AG04449 (cell line): ENCODE measurements around the gene HIC1.

Experiments
- CTCF ChIA-PET: fragments of 350-600 bp; formaldehyde crosslinking; extraction: SDS; loops from one replicate; lab custom pipeline; 2021; ENCODE audit warnings: antibody characterized with exemption; lab: Yijun Ruan, JAX
- POLR2A ChIA-PET: fragments of 400-600, 350-600 bp; formaldehyde crosslinking; extraction: SDS; loops from one replicate; lab custom pipeline; 2020; ENCODE audit warnings: antibody characterized with exemption, inconsistent platforms; lab: Yijun Ruan, JAX
- DNase-seq: peaks from one replicate; pipeline ENCODE4 v3.0.0-alpha.2; 2010; ENCODE audit warnings: low read depth, low spot score
- H3K4me3 ChIP-seq: 2 replicates; pipeline ENCODE4 v1.5.1; 2011; ENCODE audit warnings: low read depth, mild to moderate bottlenecking, control low read depth, low read length
- TF ChIP-seq, protein P1 (sequence below): IDR thresholded peaks from one replicate; pipeline ENCODE4 v1.5.1; 2011; ENCODE audit warnings: mild to moderate bottlenecking, moderate library complexity, low read length, control low read depth, inconsistent platforms; ENCODE audit not compliant: insufficient read depth; ENCODE audit errors: missing control alignments

Gene HIC1

GRCh38 chr17:2105663-2106062 lies 50.8 kb downstream of the HIC1 start:
- TF ChIP-seq, protein P1, sequence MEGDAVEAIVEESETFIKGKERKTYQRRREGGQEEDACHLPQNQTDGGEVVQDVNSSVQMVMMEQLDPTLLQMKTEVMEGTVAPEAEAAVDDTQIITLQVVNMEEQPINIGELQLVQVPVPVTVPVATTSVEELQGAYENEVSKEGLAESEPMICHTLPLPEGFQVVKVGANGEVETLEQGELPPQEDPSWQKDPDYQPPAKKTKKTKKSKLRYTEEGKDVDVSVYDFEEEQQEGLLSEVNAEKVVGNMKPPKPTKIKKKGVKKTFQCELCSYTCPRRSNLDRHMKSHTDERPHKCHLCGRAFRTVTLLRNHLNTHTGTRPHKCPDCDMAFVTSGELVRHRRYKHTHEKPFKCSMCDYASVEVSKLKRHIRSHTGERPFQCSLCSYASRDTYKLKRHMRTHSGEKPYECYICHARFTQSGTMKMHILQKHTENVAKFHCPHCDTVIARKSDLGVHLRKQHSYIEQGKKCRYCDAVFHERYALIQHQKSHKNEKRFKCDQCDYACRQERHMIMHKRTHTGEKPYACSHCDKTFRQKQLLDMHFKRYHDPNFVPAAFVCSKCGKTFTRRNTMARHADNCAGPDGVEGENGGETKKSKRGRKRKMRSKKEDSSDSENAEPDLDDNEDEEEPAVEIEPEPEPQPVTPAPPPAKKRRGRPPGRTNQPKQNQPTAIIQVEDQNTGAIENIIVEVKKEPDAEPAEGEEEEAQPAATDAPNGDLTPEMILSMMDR: no peak
- POLR2A ChIA-PET: no interaction called here
- no peak for DNase-seq
- CTCF ChIA-PET: interaction anchor here (1.3 to 5.4 kb wide), 3 partner anchors 11 to 139 kb away, joined by 3 to 34 read pairs (median 21); no protein-coding TSS in a partner anchor
- no peak overlapping the region for H3K4me3 ChIP-seq

DNA sequence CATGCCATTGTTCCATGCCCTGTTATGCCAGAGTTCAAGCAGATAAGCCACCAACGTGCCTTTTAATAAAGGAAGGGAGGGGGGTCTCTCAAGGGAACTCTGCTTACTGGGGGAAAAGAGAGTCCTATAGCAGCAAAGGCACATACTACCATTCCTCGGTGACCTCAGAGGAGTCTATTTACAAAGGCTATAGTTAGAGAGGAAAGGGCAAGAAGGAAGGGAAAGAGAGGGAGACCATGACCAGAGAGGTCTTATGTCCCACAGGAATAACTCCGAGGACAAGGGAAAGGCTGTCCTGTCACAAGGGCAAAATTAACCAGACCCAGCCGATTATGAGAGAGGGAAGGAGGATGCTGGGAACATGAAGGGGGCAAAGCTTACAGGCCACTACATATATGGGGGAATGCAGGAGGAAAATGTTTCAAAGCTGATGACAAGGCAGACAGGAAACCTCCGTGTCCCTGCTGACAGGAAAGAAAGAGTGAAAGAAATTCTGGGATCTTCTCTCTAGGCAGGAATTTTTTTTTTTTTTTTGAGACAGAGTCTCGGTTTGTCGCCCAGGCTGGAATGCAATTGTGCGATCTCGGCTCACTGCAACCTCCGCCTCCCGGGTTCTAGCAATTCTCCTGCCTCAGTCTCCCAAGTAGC lies 51.5 kb downstream of the HIC1 start:
- TF ChIP-seq, protein P1: no peak
- no peak for DNase-seq
- H3K4me3 ChIP-seq: no peak overlapping the region
- POLR2A ChIA-PET: no interaction called here
- CTCF ChIA-PET: interaction anchor here (0.6 to 5.4 kb wide), 4 partner anchors 12 to 138 kb away, joined by 3 to 34 read pairs (median 12); no protein-coding TSS in a partner anchor

DNA sequence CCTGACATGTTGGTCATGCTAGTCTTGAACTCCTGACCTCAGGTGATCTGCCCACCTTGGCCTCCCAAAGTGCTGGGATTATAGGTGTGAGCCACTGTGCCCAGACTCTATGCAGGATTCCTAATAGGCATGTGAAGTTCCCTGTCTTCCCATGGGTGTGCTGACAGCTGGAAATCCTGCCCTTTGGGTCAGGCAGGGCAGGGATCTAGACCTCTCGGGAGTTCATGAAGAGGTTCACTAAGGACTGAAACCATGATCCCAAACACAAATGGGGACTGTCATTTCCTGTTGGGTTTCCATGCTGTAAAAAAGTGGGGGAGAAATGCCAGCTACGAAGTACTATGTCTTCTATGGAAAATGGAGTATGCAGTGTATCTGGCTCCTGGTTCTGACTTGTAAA lies 52.1 kb downstream of the HIC1 start:
- H3K4me3 ChIP-seq: no peak overlapping the region
- POLR2A ChIA-PET: no interaction called here
- CTCF ChIA-PET: interaction anchor here (0.8 to 4.4 kb wide), 4 partner anchors 13 to 16 kb away, joined by 3 to 34 read pairs (median 4); no protein-coding TSS in a partner anchor
- DNase-seq: no peak
- TF ChIP-seq, protein P1: no peak

DNA sequence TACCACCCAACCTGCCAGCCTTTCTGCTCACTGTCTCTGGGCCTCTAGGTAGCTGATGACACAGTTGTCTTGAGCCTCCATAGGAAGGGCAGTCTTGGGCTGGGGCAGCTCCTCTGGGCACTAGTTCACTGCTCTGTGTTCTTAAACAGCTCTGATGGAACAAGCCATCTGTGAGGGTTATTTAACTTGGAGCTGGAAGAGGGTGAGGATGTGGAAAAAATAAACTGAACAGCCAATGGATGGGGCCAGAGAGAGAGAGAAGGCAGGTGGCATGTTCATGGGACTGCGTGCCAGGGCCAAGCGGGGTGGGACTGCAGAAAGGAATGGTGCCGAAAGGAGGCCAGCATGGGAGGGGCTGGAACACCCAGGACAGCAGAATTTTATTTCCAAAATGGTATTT lies 52.6 kb downstream of the HIC1 start:
- ChIA-PET CTCF (interaction anchor here (0.8 to 1.8 kb wide), 3 partner anchors 13 to 16 kb away, joined by 3 to 4 read pairs (median 4); no protein-coding TSS in a partner anchor), POLR2A (no interaction called here)
- DNase-seq: no peak
- TF ChIP-seq, protein P1: no peak
- H3K4me3 ChIP-seq: no peak overlapping the region

DNA sequence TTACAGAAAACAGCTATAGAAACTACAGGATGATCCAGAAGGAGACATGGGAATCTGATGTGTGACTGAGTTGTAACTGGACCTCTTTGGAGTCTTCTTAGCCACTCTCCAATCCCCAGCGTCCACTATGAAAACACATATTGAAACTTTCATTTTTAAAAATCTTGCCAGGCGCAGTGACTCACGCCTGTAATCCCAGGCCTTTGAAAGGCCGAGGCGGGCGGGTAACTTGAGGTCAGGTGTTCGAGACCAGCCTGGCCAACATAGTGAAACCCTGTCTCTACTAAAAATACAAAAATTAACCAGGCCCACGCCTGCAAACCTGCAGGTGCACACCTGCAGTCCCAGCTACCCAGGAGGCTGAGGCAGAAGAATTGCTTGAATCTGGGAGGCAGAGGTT lies 53.3 kb downstream of the HIC1 start:
- TF ChIP-seq, protein P1: no peak
- POLR2A ChIA-PET: no interaction called here
- CTCF ChIA-PET: interaction anchor here (0.8 to 1.4 kb wide), 2 partner anchors 14 to 15 kb away, joined by 3 to 4 read pairs; no protein-coding TSS in a partner anchor
- no peak for DNase-seq
- no peak overlapping the region for H3K4me3 ChIP-seq

DNA sequence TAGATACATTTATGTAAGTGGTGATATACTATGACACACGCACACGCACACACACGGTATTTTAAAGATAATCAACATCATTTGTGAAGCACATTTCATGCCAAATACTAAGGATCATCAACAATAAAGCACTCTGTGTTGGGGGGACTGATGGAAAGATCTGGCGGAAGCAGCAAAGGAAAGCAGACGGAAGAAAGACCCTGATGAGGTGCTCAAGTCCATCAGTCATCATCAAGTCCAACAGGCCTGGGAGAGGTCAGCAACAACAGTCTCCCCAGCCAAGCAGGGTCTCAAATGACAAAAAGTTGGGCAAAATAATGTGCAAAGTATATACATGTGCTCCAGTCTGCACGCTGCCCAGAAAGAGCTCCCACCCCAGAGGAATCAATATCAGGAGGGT lies 55.5 kb downstream of the HIC1 start:
- no peak overlapping the region for H3K4me3 ChIP-seq
- ChIA-PET CTCF (interaction anchor here (1.0 to 3.7 kb wide), 6 partner anchors 11 to 56 kb away, joined by 3 to 15 read pairs (median 4); no protein-coding TSS in a partner anchor), POLR2A (no interaction called here)
- TF ChIP-seq, protein P1: no peak
- no peak for DNase-seq
